DOHH2 (cell line): ENCODE data around the gene SMARCD2.

Experiments
- CTCF ChIP-seq: fragments of 200-600 bp; sonication (generic); IDR thresholded peaks from one replicate; pipeline ENCODE4 v1.5.1; 2014; ENCODE audit warnings: antibody characterized with exemption, mild to moderate bottlenecking, low read depth, low read length; ENCODE audit not compliant: poor library complexity, severe bottlenecking
- EZH2phosphoT487 ChIP-seq: fragments of 200-600 bp; sonication (generic); IDR thresholded peaks from 2 replicates; pipeline ENCODE4 v1.6.1; 2017; ENCODE audit warnings: borderline replicate concordance, mild to moderate bottlenecking, antibody characterized with exemption, low read length, moderate library complexity, mixed read lengths

- TF ChIP-seq CTCF (no peak), EZH2phosphoT487 (no peak)
These were observed 5.7 kb downstream of the SMARCD2 start for GRCh38 chr17:63836811-63837210.
